T-helper 1 cell treated with Interleukin-12 subunit alpha and Interleukin-12 subunit beta and Interleukin-4 antibody, amounts not matched to agents 30 ng/mL and 1 ng/mL, for 36 hours (primary cell): ENCODE data around the gene SUGCT. TPM values are rescaled to one million over a fixed set of nuclear protein-coding genes. Genes with fewer than 3 reads are reported as not detected.
"Not testable (repeated sequence)": the region's sequence is repeated elsewhere in the genome, so short reads cannot be mapped to it uniquely, and the experiment has no call there.

Source experiments
- intact Hi-C: fragments of 100-400 bp; cut with micrococcal nuclease; formaldehyde crosslinking; loops from one replicate; pipeline ENCODE4 v1.15.1; 2024
- total RNA-seq: library from RNA; stranded (reverse); gene quantifications from 2 replicates; pipeline ENCODE4 v1.2.3, GENCODE V29; 2022

The SUGCT gene
- total RNA-seq, 1 donor from 2014 or later = not detected

DNA sequence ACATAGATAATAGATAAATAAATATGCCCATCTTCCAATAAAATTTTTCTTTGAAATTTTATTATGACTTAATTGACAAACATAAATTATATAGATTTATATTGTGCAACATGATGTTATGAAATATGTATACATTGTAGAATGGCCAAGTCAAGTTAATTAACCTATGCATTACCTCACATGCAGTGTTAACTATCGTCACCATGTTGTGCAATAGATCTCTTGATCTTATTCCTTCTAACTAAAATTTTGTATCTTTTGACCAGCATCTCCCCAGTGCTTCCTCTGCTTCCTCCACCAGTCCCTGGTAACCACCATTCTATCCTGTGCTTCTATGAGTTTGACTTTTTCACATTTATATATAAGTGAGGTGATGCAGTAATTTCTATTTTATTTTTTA lies 259.6 kb downstream of the SUGCT start:
- intact Hi-C loops = no loop called here

DNA sequence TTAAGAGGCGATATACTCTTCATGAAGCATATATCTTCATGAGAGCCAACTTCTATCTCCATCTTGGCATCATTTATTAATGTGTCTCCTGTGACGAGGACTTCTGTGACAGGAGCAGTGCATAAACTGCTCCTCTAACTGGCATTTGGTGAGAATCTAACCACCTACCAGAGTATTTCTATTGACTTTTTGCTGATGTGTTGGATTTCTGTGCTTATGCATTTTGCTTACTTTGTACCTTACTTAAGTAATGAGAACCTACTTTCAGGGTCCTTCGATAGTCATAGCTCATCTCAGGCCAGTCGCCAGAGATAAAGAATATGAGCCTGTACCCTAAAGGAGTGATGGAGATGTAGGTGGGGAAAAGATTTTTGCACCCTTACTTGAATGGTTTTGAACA lies 265.7 kb downstream of the SUGCT start:
- intact Hi-C loops = no loop called here

DNA sequence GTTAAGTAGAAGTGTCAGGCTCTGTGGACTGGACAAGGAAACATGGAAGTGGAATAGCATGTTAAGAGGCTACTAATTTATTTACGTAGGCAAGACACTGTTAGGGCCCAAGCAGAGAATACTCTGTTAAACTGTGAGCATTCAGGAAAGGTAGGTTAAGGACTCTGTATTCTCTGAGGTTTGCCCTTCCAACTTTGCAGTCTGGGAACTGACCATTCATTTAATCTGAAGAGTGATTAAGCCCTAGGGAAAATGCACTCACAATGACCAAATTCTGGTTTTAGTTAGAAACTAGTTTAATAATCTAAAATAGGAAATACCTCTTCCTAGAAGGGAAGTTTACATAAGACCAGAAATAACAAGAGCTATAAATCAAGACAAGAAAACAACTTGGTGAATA lies 266.6 kb downstream of the SUGCT start:
- intact Hi-C loops = no loop called here

DNA sequence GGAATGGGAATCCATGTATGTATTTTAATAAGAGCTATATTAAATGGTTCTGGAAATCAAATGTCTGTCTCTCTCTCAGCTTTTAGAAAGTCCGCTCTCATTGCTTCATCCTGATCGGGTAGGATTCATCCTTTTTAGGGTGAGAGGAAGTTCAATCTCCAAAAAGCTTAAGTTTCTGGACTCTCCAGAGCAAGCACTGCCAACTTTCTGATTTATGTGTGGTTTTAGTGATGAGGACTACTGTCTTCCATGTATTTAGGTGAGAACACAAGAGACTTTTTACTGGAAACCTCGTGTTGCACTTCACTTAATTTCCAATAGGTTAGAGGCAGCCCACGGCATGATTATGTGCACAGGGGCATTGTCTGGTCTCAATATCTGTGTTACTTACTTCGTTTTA lies 267.9 kb downstream of the SUGCT start:
- intact Hi-C loops = no loop called here

DNA sequence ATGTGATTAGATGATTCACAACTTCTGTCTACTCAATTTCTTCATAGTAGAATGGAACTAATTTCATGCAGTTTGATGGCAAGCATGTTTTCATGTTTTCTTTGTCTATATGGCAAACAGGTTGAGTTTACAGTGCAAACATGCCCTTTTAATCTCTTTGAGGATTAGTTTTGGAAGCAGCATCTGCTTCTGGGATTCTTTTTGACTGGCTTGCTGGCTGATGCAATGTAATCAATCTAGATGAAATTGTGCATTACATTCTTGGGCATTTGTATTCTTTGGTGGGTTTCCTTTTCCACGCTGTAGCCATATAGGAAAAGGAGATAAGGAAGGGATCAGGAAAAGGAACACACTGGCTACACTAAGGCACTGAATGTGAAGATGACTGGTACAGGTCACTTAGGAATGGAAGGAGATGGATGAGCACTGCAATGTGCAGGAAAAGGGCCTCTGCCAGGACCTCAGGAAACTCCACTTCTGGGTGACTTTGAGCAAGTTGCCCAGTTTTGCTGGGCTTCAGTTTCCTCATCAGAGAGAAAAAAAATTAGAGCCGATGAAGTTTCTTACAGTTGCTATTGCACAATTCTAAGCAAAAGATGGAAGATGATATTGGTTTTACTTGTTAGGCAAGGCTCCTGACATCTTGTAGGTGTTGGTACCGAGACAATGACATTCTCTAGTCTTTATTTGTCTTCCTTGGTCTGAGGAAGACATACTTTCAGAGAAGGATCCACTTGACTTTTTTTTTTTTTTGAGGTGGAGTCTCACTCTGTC lies 269.1 kb downstream of the SUGCT start:
- intact Hi-C loops = no loop called here

DNA sequence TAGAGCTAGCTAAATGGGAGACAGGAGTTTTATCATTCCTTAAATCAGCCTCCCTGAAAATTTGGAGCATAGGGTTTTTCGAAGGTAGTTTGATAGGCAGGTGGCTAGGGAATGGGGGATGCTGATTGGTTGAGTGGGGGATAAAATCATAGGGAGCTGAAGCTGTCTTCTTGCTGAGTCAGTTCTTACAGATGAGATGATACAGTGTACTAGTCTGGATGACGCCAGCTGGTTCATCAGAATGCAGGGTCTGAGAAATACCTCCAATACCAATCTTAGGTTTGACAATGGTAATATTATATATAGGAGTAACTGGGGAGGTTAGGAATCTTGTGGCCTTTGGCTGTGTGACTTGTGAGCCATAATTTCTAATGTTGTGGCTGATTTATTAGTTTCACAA lies 271.2 kb downstream of the SUGCT start:
- intact Hi-C loops = no loop called here

DNA sequence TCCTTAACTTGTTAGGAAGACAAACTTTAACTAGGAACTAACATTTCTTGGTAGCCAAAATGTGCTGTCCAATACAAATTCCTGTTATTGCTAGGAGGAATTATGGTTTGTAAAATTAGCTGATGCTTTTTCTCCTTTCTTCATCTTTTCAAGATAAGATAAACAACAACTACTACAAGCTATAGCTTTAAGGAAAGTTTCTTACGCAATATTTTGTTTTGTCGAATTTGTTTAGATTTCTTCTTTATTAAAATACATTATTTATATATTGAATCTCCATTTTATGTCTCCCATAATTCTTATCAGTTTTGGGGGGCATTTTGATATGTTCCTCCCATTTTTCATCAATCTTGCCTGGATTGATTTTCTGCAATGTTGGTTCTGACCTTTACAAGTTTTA lies 277.5 kb downstream of the SUGCT start:
- intact Hi-C loops = no loop called here

DNA sequence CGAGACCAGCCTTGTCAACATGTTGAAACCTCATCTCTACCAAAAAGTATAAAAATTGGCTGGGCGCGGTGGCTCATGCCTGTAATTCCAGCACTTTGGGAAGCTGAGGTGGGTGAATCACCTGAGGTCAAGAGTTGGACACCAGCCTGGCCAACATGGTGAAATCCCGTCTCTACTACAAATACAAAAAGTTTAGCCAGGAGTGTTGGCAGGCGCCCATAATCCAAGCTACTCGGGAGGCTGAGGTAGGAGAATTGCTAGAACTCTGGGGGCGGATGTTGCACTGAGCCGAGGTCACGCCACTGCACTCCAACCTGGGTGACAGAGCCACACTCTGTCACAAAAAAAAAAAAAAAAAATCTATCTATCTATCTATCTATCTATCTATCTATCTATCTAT lies 279.9 kb downstream of the SUGCT start:
- intact Hi-C loops = not testable (repeated sequence)

DNA sequence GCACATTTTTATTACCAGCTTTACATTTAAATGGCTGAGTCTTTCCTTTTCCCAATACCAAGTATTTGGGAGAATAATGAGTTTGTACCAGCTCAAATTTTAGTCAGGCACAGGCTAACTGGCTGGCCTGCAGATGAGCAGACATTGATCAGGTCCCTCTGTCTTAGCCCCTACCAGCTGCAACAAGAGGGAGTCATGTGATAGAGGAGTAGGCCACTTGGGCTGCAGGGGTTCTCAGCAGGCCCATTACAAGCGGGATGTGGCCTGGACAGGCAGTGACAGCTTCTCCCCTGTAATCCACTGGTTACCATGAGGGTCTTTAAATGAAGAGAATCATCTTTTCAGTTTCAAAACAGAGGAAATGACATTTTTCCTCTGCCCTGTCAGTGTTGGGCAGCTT lies 283.6 kb downstream of the SUGCT start:
- intact Hi-C loops = no loop called here

DNA sequence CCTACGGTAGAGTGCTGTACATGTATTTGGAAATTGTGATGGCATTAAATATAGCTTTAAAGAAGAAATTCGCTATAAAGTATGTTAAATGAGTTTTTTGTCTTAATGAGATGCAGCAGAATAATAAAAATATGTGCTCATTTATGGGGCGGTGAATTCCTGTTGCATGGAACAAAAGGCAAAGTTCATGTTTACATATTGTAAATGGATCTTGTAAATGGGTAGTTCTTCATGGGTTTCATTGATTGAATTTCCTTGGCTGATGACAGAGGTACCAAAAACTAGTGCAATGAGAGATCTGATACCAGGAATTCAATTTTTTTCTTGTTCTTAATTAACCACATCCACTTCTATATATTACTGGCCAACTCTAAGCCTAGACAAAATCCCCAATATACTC lies 284.2 kb downstream of the SUGCT start:
- intact Hi-C loops = no loop called here

DNA sequence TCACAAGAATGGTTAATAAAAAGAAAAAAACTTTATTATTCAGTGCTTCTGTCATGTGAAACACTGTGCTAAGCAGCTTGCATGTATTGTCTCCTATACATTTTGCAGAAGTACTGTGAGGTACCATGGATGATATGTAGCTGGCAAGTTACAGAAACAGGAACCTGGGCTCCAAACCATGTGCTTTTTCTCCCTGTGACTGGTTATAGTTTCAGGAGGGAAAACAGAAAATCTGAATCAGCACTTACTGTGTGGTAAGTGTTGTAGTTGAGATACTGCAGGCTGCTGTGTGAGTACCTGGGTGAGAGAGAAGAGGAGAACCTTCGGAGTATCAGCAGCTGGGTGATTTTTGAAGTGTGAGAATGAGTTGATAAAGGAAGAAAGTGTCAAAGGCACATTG lies 285.0 kb downstream of the SUGCT start:
- intact Hi-C loops = no loop called here

DNA sequence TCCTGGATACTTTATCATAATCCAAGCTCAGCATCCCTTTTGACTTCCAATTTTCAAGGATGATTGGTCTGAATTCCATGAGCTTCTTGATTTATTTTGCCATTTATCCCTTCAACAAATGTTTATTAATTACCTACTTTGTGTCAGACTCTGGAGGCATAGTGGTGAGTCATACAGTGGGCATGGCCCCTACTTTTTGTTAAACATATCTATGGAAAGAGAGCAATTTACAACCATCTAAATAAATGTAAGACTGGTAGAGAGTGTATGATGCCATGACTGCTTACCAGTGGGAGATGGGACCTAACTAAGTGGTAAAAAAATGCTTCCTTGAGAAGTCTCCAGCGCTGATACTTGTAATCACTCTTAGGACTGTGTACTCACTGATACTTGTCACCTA lies 286.6 kb downstream of the SUGCT start:
- intact Hi-C loops = no loop called here

DNA sequence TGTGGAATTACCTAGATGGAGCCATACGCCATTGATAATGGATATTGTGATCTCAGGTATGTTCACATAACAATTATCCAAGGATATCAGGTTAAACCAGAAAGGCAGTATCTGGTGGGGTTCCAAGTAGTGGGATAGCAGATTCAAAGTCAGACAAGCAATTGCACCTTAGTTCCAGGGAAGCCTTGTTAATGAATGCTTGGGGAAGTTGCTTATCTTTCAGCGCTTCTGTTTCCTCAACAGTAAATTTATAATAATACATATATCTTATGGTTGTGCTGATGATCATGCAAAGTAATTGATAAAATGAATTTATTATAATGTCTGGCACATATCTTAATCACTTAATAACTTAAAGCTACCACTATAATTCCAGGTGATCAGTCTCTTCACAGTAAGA lies 290.9 kb downstream of the SUGCT start:
- intact Hi-C loops = no loop called here

DNA sequence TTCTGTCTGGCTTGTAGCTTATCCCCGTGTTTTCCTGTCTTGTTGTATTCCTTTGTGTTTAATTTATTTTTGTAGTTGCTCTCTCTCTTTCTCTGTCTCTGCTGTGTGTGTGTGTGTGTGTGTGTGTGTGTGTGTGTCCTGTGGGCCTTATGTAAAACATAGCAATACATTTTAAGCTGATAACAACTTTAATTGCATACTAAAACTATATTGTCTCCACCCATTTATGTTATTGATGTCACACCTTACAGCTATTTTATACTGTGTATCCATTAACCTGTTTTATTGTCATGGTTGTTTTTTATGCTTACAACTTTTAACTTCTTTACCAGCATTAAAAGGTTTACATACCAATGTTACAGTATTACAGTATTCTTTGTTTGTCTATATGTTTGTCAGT lies 293.6 kb downstream of the SUGCT start:
- intact Hi-C loops = no loop called here

DNA sequence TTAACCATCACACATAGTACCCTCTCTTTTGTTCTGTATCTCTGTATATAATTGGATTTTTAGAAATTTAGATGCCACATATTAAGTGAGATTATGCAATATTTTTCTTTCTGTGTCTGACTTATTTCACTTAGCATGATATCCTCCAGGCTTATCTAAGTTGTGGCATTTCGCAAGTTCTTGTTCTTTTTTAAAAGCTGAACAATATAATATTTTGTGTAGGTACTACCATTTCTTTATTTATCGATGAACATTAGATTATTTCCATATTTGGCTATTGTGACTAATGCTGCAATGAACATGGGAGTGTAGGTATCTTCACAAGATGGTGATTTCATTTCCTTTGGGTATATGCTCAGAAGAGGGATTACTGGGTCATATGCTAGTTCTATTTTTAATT lies 295.0 kb downstream of the SUGCT start:
- intact Hi-C loops = no loop called here

DNA sequence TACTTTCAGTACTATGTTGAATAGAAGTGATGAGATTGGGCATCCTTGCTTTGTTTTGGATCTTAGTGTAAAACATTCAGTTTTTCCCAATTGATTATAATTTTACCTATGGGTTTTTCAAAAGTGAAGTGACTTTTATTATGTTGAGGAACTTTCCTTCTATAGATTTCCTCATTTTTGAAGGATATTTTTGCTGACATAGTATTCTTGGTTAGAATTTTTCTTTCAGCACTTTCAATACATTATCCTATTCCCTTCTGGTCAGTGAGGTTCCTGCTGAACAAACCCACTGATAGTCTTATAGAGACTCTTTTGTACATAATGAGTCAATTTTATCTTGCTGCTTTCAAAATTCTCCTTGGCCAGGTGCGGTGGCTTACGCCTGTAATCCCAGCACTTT lies 297.2 kb downstream of the SUGCT start:
- intact Hi-C loops = no loop called here

DNA sequence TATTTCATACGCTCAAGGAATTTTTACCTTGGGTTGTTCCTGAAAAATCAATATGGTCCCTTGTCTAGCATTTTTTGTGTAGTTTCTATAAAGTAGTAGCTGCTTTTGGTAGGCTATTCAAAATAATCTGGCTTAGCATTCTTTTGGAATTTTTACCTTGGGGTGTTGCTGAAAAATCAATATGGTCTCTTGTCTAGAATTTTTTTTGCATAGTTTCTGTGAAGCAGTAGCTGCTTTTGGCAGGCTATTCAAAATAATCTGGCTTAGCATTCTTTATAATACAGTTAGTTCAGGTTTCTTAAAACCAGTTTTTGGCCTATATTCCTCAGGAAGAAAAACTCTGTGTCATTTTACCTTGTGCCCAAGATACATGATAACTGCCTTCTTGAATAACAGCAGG lies 301.9 kb downstream of the SUGCT start:
- intact Hi-C loops = no loop called here

DNA sequence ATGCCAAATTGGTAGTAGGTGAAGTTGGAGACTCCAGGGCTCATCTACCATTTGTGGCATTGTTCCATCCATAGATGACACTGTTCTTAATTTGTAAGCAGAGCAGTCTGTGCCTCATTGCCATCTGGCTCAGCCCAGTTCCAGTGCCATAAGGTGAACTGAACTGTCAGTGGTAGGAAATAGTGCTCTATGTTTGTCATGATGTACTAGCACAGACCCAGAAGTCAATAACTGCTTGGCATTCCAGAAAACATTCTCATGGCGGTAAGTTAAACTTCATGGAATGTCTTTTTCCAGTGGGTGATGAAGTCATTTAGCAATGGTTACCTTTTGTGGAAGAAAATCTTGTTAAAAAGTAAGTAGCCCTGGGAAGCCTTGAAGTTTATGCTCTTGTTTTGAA lies 302.7 kb downstream of the SUGCT start:
- intact Hi-C loops = no loop called here

DNA sequence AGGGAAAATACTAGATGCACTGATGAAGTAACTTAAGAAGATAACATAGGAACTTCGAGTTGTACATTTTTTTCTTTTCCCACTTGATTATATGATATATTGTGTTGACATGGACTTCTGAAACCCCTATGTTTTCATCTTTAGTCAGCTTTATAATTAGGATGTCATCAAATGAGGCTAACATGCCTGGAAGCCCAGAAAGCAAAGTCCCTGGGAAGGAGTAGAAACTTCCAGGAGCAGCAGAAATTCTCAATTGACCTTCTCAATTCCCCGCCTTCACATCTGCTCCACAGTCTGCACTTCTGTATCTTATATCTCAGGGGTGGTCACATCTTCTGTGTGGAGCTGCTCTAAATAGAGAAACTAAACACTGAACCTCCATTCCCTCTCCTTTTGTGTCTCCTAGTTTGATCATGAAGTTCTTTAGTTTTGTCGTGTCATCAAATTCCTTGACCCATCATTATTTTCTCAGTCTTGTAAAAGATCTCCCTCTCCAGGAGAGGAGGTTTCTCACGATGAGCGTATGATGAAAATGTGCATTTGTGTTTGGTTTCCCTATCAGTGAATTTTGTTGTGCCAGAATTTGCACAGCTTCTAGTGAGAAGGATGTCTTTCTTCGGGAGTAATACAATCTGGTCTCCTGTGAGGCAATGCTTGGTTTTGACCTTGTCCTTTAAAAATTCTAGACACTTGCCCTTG lies 303.3 kb downstream of the SUGCT start:
- intact Hi-C loops = no loop called here

DNA sequence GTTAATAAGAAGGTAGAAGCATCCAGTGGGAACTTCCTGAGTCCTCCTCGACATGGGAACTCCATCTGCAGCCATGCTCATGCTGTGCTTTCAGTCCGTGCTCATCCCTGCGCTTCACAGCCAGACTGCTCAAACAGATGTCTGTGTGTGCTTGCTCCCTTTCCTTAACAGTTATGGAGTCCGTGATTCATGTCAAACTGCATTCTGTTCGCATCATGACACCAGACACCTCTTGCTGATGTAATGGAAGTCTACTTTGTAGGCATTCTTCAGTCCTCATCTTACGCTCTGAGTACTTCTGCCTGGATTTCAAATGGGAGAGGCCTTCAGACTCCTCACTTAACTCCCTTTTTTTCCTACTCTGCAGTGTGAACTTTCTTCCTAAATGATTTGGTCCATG lies 304.9 kb downstream of the SUGCT start:
- intact Hi-C loops = no loop called here

DNA sequence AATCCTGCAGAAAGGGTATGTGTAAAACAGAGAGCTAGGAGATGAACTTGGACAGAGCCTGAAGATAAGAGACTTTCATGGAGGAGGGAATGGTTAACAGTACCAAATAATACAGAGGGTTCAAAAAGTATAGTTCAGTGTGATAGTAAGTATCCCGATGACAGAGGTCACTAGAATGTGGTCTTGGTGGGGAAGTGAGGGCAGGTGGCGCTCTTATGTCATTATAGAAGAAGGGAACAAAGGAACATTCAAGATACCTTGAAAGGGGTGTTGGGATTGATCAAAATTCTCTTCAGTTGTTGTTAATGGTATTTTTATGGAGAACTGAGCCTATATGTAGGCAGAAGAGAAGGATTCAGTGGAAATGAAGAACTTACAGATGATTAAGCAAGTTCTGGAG lies 312.5 kb downstream of the SUGCT start:
- intact Hi-C loops = no loop called here

DNA sequence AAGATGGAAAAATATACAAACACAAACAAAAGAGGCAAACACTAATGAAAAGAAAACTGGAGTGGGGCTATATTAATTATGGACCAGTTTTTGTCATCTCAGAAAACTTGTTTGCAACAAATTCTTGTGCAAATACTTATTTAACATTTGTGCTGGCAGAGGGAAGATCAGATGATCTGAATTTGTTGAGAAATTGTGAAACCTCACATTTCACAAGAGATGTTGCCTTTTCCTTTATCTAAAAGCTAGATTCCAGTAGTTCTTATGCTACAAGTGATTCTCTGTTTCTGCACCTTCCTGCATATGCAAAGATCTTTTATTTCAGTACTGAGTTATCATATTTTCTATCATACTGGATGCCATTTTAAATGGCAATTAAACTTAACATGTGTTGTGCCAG lies 320.7 kb downstream of the SUGCT start:
- intact Hi-C loops = no loop called here

DNA sequence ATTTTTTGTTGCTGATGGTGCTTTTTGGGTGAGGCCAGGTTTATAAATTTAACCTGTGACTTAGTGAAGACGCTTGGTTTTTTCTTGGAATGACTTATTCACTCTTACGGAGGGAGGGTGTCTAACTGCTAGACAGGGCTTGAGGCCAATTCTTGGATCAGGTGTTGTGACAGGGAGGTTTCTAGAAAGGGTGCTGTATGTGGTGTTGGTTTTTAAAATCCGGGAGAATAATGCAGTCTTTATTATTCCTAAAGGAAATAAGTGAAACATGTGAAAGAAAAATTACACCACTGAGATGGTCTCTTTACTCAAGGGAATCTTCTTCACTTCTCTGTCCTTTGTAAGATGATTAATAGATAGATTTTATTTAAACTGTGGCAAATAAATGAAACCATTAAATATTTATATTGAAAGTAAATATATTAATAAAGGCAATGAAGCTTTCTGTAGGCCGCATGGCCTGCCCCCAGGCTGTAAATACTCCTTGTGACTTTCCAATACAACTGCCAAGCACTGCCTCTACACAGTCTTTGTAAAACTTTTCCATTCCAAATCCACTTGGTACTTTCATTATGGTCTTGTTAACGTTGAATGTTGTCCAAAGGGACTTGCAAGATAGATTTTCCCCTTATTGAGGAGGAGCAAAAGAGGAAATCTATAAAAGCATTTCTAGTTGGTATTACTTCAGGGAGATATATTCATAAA lies 323.1 kb downstream of the SUGCT start:
- intact Hi-C loops = no loop called here
